Smooth muscle cell (in vitro differentiated cells): ENCODE data around the gene EXOC6. TPM values are rescaled to one million over a fixed set of nuclear protein-coding genes. Genes with fewer than 3 reads are reported as not detected.

ENCODE experiments used
- DNase-seq: peaks from one replicate; lab custom pipeline; 2025; ENCODE audit not compliant: unreplicated experiment; lab: John Stamatoyannopoulos, UW
- H2AFZ ChIP-seq: fragments of 200-600 bp; sonication (generic); 2 replicates; pipeline ENCODE4 v1.6.0; 2016; ENCODE audit warnings: antibody characterized with exemption, low read depth, mild to moderate bottlenecking
- H3F3A ChIP-seq: fragments of 200-600 bp; sonication (generic); 2 replicates; pipeline ENCODE4 v1.6.0; 2017; ENCODE audit warnings: antibody characterized with exemption, low read depth
- H3K27ac ChIP-seq: fragments of 200-600 bp; sonication (generic); 2 replicates; pipeline ENCODE4 v1.5.1; 2016; ENCODE audit warnings: low read depth, mild to moderate bottlenecking
- H3K27me3 ChIP-seq: fragments of 200-600 bp; sonication (generic); 2 replicates; pipeline ENCODE4 v1.6.1; 2016; ENCODE audit warnings: low read depth, mild to moderate bottlenecking
- H3K36me3 ChIP-seq: fragments of 200-600 bp; sonication (generic); 2 replicates; pipeline ENCODE4 v1.5.1; 2016; ENCODE audit warnings: low read depth
- H3K4me1 ChIP-seq: fragments of 200-600 bp; sonication (generic); 2 replicates; pipeline ENCODE4 v1.5.1; 2016; ENCODE audit warnings: low read depth
- H3K4me2 ChIP-seq: fragments of 200-600 bp; sonication (generic); 2 replicates; pipeline ENCODE4 v1.6.0; 2016; ENCODE audit warnings: mild to moderate bottlenecking
- H3K4me3 ChIP-seq: fragments of 200-600 bp; sonication (generic); 2 replicates; pipeline ENCODE4 v1.5.1; 2016; ENCODE audit warnings: mild to moderate bottlenecking
- H3K79me2 ChIP-seq: fragments of 200-600 bp; sonication (generic); 2 replicates; pipeline ENCODE4 v1.6.0; 2016; ENCODE audit warnings: low read depth, mild to moderate bottlenecking
- H3K9ac ChIP-seq: fragments of 200-600 bp; sonication (generic); 2 replicates; pipeline ENCODE4 v1.6.0; 2016; ENCODE audit warnings: low read depth
- H3K9me3 ChIP-seq: fragments of 200-600 bp; sonication (generic); replicated peaks from 2 replicates; pipeline ENCODE4 v1.5.1; 2016; ENCODE audit warnings: low read depth
- H4K20me1 ChIP-seq: fragments of 200-600 bp; sonication (generic); 2 replicates; pipeline ENCODE4 v1.6.0; 2016; ENCODE audit warnings: low read depth
- CTCF ChIP-seq: fragments of 200-600 bp; sonication (generic); IDR thresholded peaks from 2 replicates; pipeline ENCODE4 v1.5.1; 2017; ENCODE audit warnings: borderline replicate concordance, mild to moderate bottlenecking, antibody characterized with exemption; ENCODE audit not compliant: insufficient read depth, poor library complexity, severe bottlenecking
- WGBS: methylation state at CpG from one replicate; pipeline ENCODE4 v1.1.7; 2016; ENCODE audit warnings: low lambda C conversion rate; 5-methylcytosine and 5-hydroxymethylcytosine counted together
- polyA plus RNA-seq: library from polyadenylated mRNA; unstranded; fragments of >200 nt; fragmentation: Nextera tagmentation; extraction: Ambion mirVana; gene quantifications from 2 replicates; pipeline ENCODE4 v1.2.1, GENCODE V29; 2016
- total RNA-seq: library from RNA; depleted of rRNA; stranded (reverse); fragments of >200 nt; gene quantifications from 2 replicates; pipeline ENCODE4 v1.2.3, GENCODE V29; 2014

The EXOC6 gene
- total and polyA plus RNA-seq, 2 experiments from 2014 or later, result 1.7 to 5.2 TPM

DNA sequence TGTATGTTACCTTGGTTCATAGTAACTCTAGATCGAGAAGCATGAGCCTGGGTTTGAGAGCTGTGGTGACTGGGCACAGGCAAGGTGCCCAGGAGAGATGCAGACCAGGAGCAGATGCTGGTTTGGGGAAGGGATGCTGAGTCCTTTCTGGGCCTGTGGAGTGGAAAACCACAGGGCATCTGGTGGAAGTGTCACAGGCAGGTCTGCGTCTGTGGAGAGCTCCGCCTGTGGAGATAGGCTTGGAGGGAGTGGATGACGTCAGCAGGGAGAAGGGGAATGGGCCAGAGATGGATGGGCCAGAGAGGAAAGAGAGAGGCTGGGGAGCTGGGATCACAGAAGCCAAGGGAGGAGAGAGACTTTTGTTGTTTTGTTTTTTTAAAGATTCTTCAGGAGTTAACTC, 240.1 kb downstream of the EXOC6 start:
- no peak overlapping the region for H3K4me2 ChIP-seq
- H3K4me3 ChIP-seq, result no peak overlapping the region
- TF ChIP-seq CTCF, result no peak
- H3K9ac ChIP-seq, result no peak overlapping the region
- H2AFZ ChIP-seq, result no peak overlapping the region
- H3K27me3 ChIP-seq, result no peaks in the 10 kb centered on the region
- no peaks in the 10 kb centered on the region for H3K9me3 ChIP-seq
- WGBS, result 68% methylated on average over 4 of the region's 4 CpGs
- no peaks in the 10 kb centered on the region for H3K36me3 ChIP-seq
- H3K4me1 ChIP-seq, result no peaks in the 10 kb centered on the region
- no peak overlapping the region for H3K27ac ChIP-seq
- H3K79me2 ChIP-seq, result no peaks in the 10 kb centered on the region
- no peaks in the 10 kb centered on the region for H4K20me1 ChIP-seq
- DNase-seq, result no peak
- no peaks in the 10 kb centered on the region for H3F3A ChIP-seq

DNA sequence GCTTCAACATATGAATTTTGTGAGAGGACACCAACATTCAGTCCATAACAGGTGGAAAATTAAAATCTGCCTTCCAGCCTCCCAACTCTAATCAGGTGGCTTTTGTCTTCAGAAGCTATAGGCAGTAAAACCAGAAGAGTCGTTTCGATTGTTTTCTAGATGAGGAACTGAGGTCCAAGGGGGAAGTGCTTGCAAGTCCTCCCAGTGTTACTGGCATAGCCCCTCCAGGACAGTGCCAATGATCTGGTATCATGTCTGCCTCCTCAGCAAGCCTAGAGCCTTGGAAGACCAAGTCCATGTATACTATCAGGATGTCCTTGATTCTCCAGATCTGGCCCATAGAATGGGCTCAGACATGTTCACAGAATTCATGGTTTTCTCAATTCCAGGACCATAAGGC, 242.3 kb downstream of the EXOC6 start:
- no peak overlapping the region for H3K4me2 ChIP-seq
- TF ChIP-seq CTCF, result no peak
- H3K4me1 ChIP-seq, result no peaks in the 10 kb centered on the region
- no peaks in the 10 kb centered on the region for H3K36me3 ChIP-seq
- no peaks in the 10 kb centered on the region for H3K79me2 ChIP-seq
- H3K9me3 ChIP-seq, result no peaks in the 10 kb centered on the region
- no peak for DNase-seq
- no peaks in the 10 kb centered on the region for H4K20me1 ChIP-seq
- H3K27me3 ChIP-seq, result no peaks in the 10 kb centered on the region
- H3F3A ChIP-seq, result no peaks in the 10 kb centered on the region
- H3K27ac ChIP-seq, result no peak overlapping the region
- WGBS, result 97% methylated on average over 2 of the region's 2 CpGs
- H3K9ac ChIP-seq, result no peak overlapping the region
- no peak overlapping the region for H2AFZ ChIP-seq
- H3K4me3 ChIP-seq, result no peak overlapping the region

DNA sequence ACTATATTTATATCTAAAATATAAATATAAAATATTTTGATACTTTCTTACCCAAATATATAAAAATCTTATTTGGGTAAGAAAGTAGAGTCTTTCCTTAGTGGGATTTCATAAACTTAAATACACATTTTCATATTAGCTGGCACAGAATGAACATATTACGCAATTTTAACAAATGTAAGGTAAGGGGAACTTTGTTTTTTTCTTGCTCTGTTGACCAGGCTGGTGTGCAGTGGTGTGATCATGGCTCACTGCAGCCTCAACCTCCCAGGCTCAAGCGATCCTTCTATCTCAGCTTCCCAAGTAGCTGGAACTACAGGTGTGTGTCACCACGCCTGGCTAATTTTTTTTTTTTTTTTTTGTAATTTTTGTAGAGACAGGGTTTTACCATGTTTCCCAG, 243.6 kb downstream of the EXOC6 start:
- no peak overlapping the region for H3K9ac ChIP-seq
- no peak for DNase-seq
- H3K4me2 ChIP-seq, result no peak overlapping the region
- H3K79me2 ChIP-seq, result no peaks in the 10 kb centered on the region
- no peak overlapping the region for H2AFZ ChIP-seq
- 95% methylated on average over 3 of the region's 3 CpGs for WGBS
- no peaks in the 10 kb centered on the region for H4K20me1 ChIP-seq
- H3K36me3 ChIP-seq, result no peaks in the 10 kb centered on the region
- TF ChIP-seq CTCF, result no peak
- no peaks in the 10 kb centered on the region for H3K27me3 ChIP-seq
- H3K4me1 ChIP-seq, result no peaks in the 10 kb centered on the region
- no peaks in the 10 kb centered on the region for H3F3A ChIP-seq
- no peak overlapping the region for H3K4me3 ChIP-seq
- no peaks in the 10 kb centered on the region for H3K9me3 ChIP-seq
- no peak overlapping the region for H3K27ac ChIP-seq

DNA sequence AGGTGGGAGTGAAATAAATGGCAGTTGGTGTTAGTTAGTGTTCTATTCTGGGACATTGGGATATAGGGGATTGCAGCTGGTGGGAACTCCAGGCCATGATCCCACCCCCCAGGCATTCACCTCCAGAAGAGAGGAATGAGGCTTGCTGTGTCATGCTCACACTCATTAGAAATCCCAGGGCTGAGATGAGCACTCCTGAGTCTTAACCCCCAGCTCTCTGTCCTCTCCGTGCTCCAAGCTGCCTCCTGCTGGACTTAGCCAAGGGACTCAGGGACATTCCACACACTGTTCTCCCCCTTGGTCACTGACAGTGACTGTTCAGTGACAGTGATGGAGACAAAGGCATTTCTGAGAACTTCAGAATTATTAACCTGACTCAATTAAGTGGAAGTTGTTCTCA, 246.9 kb downstream of the EXOC6 start:
- Histone ChIP-seq H3K27ac (no peak overlapping the region), H3K4me2 (no peak overlapping the region), H3K4me1 (no peaks in the 10 kb centered on the region), H3K9me3 (no peaks in the 10 kb centered on the region), H4K20me1 (no peaks in the 10 kb centered on the region), H3K4me3 (no peak overlapping the region), H2AFZ (no peak overlapping the region), H3F3A (no peaks in the 10 kb centered on the region), H3K27me3 (no peaks in the 10 kb centered on the region), H3K79me2 (no peaks in the 10 kb centered on the region), H3K9ac (no peak overlapping the region), H3K36me3 (no peaks in the 10 kb centered on the region)
- no peak for TF ChIP-seq CTCF
- DNase-seq, result no peak
- 78% methylated on average over 1 of the region's 1 CpG for WGBS
